GM21367 (cell line): ENCODE results near the gene PRR33.
"Not testable (repeated sequence)": the region's sequence is repeated elsewhere in the genome, so short reads cannot be mapped to it uniquely, and the experiment has no call there.

Experiments used
- ATAC-seq: cut with Tn5 transposase; IDR thresholded peaks from one replicate; pipeline ENCODE4 v1.9.1; 2021; ENCODE audit not compliant: unreplicated experiment

The PRR33 gene

GRCh38 chr11:1877211-1878136, 14.2 kb downstream of the PRR33 start:
- no peak for ATAC-seq

GRCh38 chr11:1876361-1877063, 15.2 kb downstream of the PRR33 start:
- no peak for ATAC-seq

GRCh38 chr11:1875851-1876301, 15.8 kb downstream of the PRR33 start:
- ATAC-seq: not testable (repeated sequence)

- no peak for ATAC-seq
Measured at GRCh38 chr11:1875093-1875850, 16.4 kb downstream of the PRR33 start.

- ATAC-seq: not testable (repeated sequence)
Measured at GRCh38 chr11:1874441-1875092, 17.1 kb downstream of the PRR33 start.

- ATAC-seq: not testable (repeated sequence)
Measured at GRCh38 chr11:1873813-1874150, 17.9 kb downstream of the PRR33 start.

GRCh38 chr11:1873048-1873812, 18.5 kb downstream of the PRR33 start:
- no peak for ATAC-seq

GRCh38 chr11:1872267-1872985, 19.3 kb downstream of the PRR33 start:
- no peak for ATAC-seq

- no peak for ATAC-seq
Measured at GRCh38 chr11:1871531-1871930, 20.2 kb downstream of the PRR33 start.

- no peak for ATAC-seq
Measured at GRCh38 chr11:1870721-1871466, 20.8 kb downstream of the PRR33 start.

GRCh38 chr11:1870326-1870696, 21.4 kb downstream of the PRR33 start:
- ATAC-seq: no peak

- ATAC-seq: no peak
Measured at GRCh38 chr11:1869427-1870325, 22.0 kb downstream of the PRR33 start.

- ATAC-seq: no peak
Measured at GRCh38 chr11:1868636-1869291, 22.9 kb downstream of the PRR33 start.

GRCh38 chr11:1868056-1868635, 23.5 kb downstream of the PRR33 start:
- no peak for ATAC-seq

- no peak for ATAC-seq
Measured at GRCh38 chr11:1867381-1867780, 24.3 kb downstream of the PRR33 start.

GRCh38 chr11:1866776-1867175, 24.9 kb downstream of the PRR33 start:
- ATAC-seq: no peak

GRCh38 chr11:1866226-1866625, 25.5 kb downstream of the PRR33 start:
- no peak for ATAC-seq
